ENCODE results near the gene GLIS1.

Gene GLIS1

DNA sequence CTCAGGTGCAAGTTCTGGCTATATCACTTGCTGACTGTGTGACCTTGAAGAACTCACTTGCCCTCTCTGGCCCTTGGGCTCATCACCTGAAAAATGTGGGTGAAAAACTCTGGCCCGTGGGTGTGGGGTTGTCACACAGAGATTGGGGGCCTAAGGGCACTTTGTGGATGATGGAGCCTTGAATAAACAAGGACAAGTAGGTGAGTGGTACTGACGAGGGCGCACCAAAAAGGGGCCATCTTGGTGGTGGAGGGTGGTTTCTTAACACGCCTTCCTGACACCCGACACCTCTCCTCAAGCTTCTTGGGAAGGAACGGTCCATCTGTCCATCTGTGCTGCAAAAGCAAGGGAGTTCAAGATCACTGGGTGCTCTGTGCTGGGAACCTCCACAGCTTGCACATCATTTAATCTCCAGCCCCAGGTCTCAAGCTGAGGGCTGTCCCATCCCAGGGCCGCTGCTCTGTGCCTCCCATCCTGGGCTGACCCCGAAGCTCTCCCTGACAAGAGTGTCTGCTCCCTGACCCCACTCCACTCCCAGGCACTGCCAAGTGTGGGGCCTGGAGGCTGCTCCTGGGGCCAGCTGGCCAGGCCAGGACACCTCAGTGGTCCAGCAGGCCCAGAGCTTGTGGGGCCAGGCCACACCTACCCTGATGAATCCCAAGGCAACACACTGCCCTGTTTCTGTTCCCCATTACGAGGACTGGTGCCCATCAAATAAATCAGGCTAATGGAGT lies 97.3 kb downstream of the GLIS1 start:
- in situ Hi-C loops (cut with HindIII; ENCODE audit: low sequenced_read_pairs), result no loop called here

- in situ Hi-C loops (cut with HindIII; ENCODE audit: low sequenced_read_pairs), result no loop called here
Measured at GRCh38 chr1:53640701-53641075, 98.3 kb downstream of the GLIS1 start.

DNA sequence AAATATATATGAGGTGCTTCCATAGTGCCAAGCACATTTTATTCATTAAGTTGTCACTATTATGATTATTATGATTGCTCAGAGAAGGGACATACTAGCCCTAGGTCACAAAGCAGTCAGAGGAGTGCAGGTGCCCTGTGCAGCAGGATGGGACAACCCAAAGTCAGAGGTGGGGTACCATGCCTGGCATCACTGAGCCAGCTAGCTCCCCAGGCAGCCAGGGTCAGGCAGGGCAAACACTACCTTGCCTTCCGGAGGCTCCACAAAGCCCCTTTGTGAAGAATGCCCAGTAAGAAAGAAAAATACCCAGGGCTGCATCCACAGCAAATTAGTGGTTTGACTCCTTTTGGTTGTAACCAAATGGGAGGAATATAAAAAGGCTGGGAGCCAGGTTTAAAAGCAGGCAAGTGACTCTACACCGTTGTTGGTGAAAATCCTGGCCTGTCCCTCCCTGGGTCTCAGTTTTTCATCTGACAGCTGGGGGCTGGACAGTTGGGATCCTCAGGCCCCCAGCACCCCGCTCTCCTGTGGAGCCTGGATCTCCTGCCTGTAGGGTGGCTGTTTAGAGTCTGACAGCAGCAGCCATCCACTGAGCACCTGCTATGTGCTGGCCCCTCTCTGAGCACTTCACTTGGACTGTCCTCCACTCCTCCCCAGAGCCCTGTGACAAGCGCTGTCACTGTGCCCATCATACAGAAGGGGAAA lies 98.8 kb downstream of the GLIS1 start:
- in situ Hi-C loops (cut with HindIII; ENCODE audit: low sequenced_read_pairs), result no loop called here

- in situ Hi-C loops (cut with HindIII; ENCODE audit: low sequenced_read_pairs), result no loop called here
Measured at GRCh38 chr1:53639251-53639763, 99.7 kb downstream of the GLIS1 start.

GRCh38 chr1:53638360-53639035 lies 100.5 kb downstream of the GLIS1 start:
- in situ Hi-C loops (cut with HindIII; ENCODE audit: low sequenced_read_pairs), result no loop called here

DNA sequence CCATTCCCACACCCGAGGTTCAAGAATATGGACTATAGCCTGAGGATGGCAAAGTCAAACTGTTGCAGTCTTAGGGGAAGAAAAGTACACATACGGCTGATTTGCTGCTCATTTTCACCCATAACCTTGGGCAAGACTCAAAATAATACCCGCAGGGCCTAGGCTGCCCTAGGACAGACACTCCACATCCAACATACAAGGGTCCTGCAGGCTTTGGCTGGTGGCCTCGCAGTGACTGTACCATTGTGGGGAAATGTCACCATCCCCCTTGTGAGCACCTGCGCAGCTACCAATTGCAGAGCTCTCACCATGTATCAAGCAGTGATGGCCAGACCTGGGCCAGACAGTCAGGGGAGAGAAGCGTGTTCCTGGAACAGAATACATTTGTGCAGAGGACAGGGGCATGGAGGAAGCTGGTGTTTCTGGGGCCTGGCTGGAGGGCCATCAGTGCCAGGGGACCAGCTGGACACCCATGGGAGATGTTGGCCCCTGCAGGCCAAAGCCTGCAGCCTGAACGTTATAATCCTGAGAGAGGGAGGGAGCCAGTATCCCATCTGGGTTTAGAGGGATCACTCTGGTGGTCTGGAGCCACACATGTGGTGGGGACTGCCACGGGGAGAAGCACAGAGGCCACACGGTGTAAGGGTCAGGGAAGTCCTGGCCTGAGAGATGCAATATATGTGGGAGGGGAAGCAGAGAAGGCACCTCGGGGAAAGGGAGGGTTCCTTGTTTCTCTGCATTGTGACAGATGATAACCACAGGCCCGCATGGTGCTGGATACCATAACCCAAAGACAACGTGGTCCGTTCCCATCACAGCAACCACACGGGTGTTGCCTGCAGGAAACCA lies 101.2 kb downstream of the GLIS1 start:
- in situ Hi-C loops (cut with HindIII; ENCODE audit: low sequenced_read_pairs), result no loop called here

DNA sequence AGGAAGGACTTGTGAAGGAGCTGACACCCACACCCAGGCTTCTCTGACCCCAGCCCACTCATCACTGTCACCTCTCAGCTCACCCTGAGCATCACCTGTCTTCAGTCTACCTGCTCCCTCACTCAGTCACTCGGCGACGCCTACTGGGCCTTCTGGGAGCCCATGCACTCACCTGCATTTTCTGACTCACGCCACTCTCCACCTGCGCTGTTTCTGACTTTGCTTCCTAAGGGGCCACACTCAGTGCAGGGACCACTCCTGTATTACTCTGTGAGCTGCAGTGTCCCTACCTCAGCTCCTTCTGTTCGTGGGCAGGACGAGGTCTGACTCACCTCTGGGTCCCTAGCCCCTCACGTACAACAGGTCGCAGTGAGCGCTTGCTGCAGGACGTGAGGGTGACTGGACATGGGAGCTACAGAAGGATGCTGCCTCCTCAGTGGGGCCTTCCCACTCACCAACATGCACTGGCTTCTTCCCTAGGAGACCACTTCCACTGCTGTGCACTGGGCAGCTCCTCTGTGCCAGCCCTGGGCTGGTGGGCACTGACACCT lies 102.3 kb downstream of the GLIS1 start:
- in situ Hi-C loops (cut with HindIII; ENCODE audit: low sequenced_read_pairs), result no loop called here

DNA sequence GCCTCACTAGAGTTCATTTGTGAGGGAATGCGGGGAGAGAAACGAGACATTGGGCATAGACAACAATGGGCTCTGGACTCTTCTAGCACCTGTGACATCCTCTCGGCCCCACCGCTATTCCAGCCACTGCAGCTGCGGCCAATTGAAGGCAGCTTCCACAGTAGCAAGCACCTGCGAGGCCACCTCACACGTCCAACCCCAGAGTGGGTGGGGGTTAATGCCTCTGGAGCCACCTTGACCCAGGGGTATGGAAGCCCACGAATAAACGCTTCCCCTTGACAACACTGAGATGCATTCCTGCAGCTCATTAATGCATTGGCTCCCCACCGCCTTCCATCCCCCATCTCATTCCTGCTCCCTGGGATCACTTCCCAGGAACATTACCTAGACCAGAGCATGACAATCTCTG lies 104.4 kb downstream of the GLIS1 start:
- in situ Hi-C loops (cut with HindIII; ENCODE audit: low sequenced_read_pairs), result no loop called here

DNA sequence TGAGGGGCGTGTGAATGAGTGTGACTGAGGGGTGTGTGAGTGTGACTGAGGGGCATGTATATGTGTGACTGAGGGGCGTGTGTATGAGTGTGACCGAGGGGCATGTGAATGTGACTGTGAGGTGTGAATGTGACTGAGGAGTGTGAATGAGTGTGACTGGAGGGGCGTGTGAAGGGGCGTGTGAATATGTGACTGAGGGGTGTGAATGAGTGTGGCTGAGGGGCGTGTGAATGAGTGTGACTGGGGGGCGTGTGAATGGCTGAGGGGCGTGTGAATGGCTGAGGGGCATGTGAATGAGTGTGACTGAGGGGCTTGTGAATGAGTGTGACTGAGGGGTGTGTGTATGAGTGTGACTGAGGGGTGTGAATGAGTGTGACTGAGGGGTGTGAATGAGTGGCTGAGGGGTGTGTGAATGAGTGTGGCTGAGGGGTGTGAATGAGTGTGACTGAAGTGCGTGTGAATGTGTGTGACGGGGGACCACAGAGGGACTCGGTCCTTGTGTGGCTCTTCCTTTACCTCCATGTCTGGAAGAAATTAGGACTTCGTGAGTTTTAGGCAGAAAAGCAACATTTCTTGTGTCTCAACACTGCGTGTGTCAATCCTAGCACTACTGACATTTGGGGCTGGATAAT lies 105.8 kb downstream of the GLIS1 start:
- in situ Hi-C loops (cut with HindIII; ENCODE audit: low sequenced_read_pairs), result no loop called here

DNA sequence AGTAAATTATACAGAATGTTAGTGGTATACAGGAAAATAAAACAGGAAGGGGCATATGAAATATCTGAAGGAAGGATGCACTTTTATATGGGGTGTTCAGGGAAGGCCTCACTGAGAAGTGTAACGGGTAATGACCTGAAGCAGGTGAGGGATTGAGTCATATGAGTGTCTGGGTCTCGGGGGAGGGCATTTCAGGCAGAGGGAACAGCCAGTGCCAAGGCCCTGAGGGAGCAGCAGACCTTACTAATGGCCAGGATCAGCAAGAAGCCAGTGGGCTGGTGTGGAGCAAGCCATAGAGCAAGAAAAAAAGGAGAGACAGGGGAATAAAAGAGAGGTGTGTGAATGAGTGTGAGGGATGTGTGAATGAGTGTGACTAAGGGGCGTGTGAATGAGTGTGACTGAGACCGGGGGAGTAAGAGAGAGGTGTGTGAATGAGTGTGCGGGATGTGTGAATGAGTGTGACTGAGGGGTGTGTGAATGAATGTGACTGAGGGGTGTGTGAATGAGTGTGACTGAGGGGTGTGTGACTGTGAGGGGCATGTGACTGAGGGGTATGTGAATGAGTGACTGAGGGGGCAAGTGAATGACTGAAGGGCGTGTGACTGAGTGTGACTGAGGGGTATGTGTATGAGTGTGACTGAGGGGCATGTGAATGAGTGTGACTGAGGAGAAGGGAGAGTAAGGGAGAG lies 107.2 kb downstream of the GLIS1 start:
- in situ Hi-C loops (cut with HindIII; ENCODE audit: low sequenced_read_pairs), result no loop called here

- in situ Hi-C loops (cut with HindIII; ENCODE audit: low sequenced_read_pairs), result no loop called here
Measured at GRCh38 chr1:53629101-53629691, 109.8 kb downstream of the GLIS1 start.

GRCh38 chr1:53628286-53628955 lies 110.5 kb downstream of the GLIS1 start:
- in situ Hi-C loops (cut with HindIII; ENCODE audit: low sequenced_read_pairs), result no loop called here

GRCh38 chr1:53627666-53628065 lies 111.3 kb downstream of the GLIS1 start:
- in situ Hi-C loops (cut with HindIII; ENCODE audit: low sequenced_read_pairs), result no loop called here

GRCh38 chr1:53627031-53627430 lies 111.9 kb downstream of the GLIS1 start:
- in situ Hi-C loops (cut with HindIII; ENCODE audit: low sequenced_read_pairs), result no loop called here

GRCh38 chr1:53626616-53627015 lies 112.3 kb downstream of the GLIS1 start:
- in situ Hi-C loops (cut with HindIII; ENCODE audit: low sequenced_read_pairs), result no loop called here

GRCh38 chr1:53625766-53626520 lies 113.0 kb downstream of the GLIS1 start:
- in situ Hi-C loops (cut with HindIII; ENCODE audit: low sequenced_read_pairs), result no loop called here

- in situ Hi-C loops (cut with HindIII; ENCODE audit: low sequenced_read_pairs), result no loop called here
Measured at GRCh38 chr1:53625049-53625448, 113.9 kb downstream of the GLIS1 start.

DNA sequence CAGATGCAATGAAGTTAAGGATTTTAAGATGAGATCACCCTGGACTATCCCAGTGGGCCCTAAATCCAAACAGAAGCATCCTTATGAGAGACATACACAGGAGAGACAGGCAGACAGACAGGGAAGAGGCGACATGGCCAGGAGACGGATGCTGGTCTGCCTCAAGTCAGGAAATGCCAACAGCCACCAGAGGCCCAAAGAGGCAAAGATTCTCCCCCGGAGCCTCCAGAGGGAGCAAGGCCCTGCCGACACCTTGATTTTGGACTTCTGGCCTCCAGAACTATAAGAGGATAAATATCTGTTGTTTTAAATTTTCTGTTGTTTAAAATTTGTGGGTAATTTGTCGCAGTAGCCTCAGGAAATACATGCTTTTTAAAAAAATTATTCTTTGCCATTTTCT lies 116.4 kb downstream of the GLIS1 start:
- in situ Hi-C loops (cut with HindIII; ENCODE audit: low sequenced_read_pairs), result loop anchor here (25.0 kb wide), 1 partner anchor 115 kb away; the partner anchor contains the start of gene GLIS1

All from DLD1 (cell line).